Astrocyte of the cerebellum (primary cell): Measurements from ENCODE around the gene PCYOX1L.
A peak's percentile ranks its signal among the peaks of the same experiment; 100 is the strongest.

Source experiments
- DNase-seq: peaks from one replicate; pipeline ENCODE4 v3.0.0-alpha.2; 2011; ENCODE audit warnings: low read depth
- H3K4me3 ChIP-seq: 2 replicates; pipeline ENCODE4 v1.5.1; 2011; ENCODE audit warnings: mild to moderate bottlenecking, low read depth, low read length, moderate library complexity
- CTCF ChIP-seq: IDR thresholded peaks from 2 replicates; pipeline ENCODE4 v1.5.1; 2012; ENCODE audit warnings: low read length, low read depth, moderate library complexity, mild to moderate bottlenecking; ENCODE audit errors: missing control alignments
- in situ Hi-C: cut with HindIII; loops from 2 replicates; pipeline ENCODE4 v1.10.0; 2017; ENCODE audit warnings: low sequenced_read_pairs

The PCYOX1L gene

GRCh38 chr5:149403923-149404745, 46.3 kb downstream of the PCYOX1L start:
- TF ChIP-seq CTCF = no peak
- in situ Hi-C loops = no loop called here
- no peak overlapping the region for H3K4me3 ChIP-seq
- DNase-seq = no peak

- in situ Hi-C loops = no loop called here
- DNase-seq = no peak
Observed at GRCh38 chr5:149404746-149405549, 47.1 kb downstream of the PCYOX1L start.

GRCh38 chr5:149405550-149406202, 47.8 kb downstream of the PCYOX1L start:
- in situ Hi-C loops = no loop called here
- H3K4me3 ChIP-seq = no peak overlapping the region
- no peak for TF ChIP-seq CTCF
- DNase-seq = no peak

More at GRCh38 chr5:149404746-149405549, 47.1 kb downstream of the PCYOX1L start:
- TF ChIP-seq CTCF = no peak
- H3K4me3 ChIP-seq = no peak overlapping the region

GRCh38 chr5:149406203-149406978, 48.5 kb downstream of the PCYOX1L start:
- peak; percentile 26 for TF ChIP-seq CTCF
- in situ Hi-C loops = no loop called here
- peak overlapping the region; percentile 40 for H3K4me3 ChIP-seq
- peak; percentile 52 for DNase-seq

GRCh38 chr5:149406979-149407306, 49.1 kb downstream of the PCYOX1L start:
- peak overlapping the region; percentile 40 for H3K4me3 ChIP-seq
- TF ChIP-seq CTCF = no peak
- in situ Hi-C loops = no loop called here

More at GRCh38 chr5:149406979-149407306, 49.1 kb downstream of the PCYOX1L start:
- no peak for DNase-seq
